Adipocyte (in vitro differentiated cells): ENCODE data around the gene TASP1.
A peak's percentile ranks its signal among the peaks of the same experiment; 100 is the strongest.
"Not testable (repeated sequence)": the region's sequence is repeated elsewhere in the genome, so short reads cannot be mapped to it uniquely, and the experiment has no call there.

Experiments used
- DNase-seq: peaks from one replicate; pipeline ENCODE4 v3.0.0-alpha.2; 2015; ENCODE audit warnings: low read depth
- H3K27me3 ChIP-seq: replicated peaks from 2 replicates; pipeline ENCODE4 v1.7.0; 2013; ENCODE audit warnings: mild to moderate bottlenecking, low read length, moderate library complexity; ENCODE audit not compliant: control insufficient read depth, insufficient read depth
- H3K36me3 ChIP-seq: 2 replicates; pipeline ENCODE4 v1.7.0; 2013; ENCODE audit warnings: low read length, mild to moderate bottlenecking, moderate library complexity; ENCODE audit not compliant: control insufficient read depth, insufficient read depth, severe bottlenecking
- H3K4me1 ChIP-seq: 2 replicates; pipeline ENCODE4 v1.7.0; 2013; ENCODE audit warnings: mild to moderate bottlenecking, low read length, moderate library complexity; ENCODE audit not compliant: control insufficient read depth, insufficient read depth
- H3K4me3 ChIP-seq: 2 replicates; pipeline ENCODE4 v1.7.0; 2013; ENCODE audit warnings: mild to moderate bottlenecking, low read length, moderate library complexity
- H3K9ac ChIP-seq: 2 replicates; pipeline ENCODE4 v1.7.0; 2013; ENCODE audit warnings: mild to moderate bottlenecking, low read length, moderate library complexity
- H3K9me3 ChIP-seq: 2 replicates; pipeline ENCODE4 v1.7.0; 2013; ENCODE audit warnings: mild to moderate bottlenecking, low read length, moderate library complexity; ENCODE audit not compliant: control insufficient read depth

The TASP1 gene

DNA sequence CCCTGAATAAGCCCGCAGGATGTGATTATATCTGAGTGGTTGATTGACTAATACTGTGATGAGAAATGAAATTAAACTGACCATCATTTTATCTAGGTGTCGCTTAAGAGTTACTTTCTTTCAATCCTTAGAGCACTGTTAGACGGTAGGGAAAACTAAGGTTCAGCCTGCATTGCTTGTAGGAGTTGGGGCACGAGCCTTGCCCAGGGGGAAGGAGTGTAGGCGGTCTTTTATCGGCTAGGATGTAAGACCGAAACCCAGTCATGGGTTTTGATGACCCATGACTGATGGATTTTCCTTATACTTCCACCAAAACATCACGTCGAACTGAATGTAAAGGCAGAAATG is 392 bp upstream of the TASP1 start:
- peaks cover 3% of the 10 kb centered on the region for H3K27me3 ChIP-seq
- no peaks in the 10 kb centered on the region for H3K36me3 ChIP-seq
- DNase-seq, result peak; percentile 13
- H3K9ac ChIP-seq, result peak overlapping the region; percentile 92
- no peaks in the 10 kb centered on the region for H3K9me3 ChIP-seq
- H3K4me1 ChIP-seq, result peaks cover 8% of the 10 kb centered on the region
- peak overlapping the region; percentile 91 for H3K4me3 ChIP-seq

GRCh38 chr20:13638162-13638495 is 603 bp downstream of the TASP1 start:
- Histone ChIP-seq H3K4me3 (peak overlapping the region; percentile 91), H3K4me1 (peaks cover 16% of the 10 kb centered on the region), H3K9ac (peak overlapping the region; percentile 92), H3K9me3 (no peaks in the 10 kb centered on the region), H3K27me3 (peaks cover 3% of the 10 kb centered on the region), H3K36me3 (no peaks in the 10 kb centered on the region)
- peak; percentile 59 for DNase-seq

GRCh38 chr20:13632431-13632830 is 6.3 kb downstream of the TASP1 start:
- DNase-seq, result no peak
- Histone ChIP-seq H3K27me3 (no peaks in the 10 kb centered on the region), H3K9me3 (no peaks in the 10 kb centered on the region), H3K4me1 (peaks cover 23% of the 10 kb centered on the region), H3K9ac (no peak overlapping the region), H3K4me3 (no peak overlapping the region), H3K36me3 (no peaks in the 10 kb centered on the region)

GRCh38 chr20:13627525-13627924 is 11.2 kb downstream of the TASP1 start:
- H3K9ac ChIP-seq, H3K27me3 ChIP-seq, H3K4me3 ChIP-seq, H3K9me3 ChIP-seq, H3K36me3 ChIP-seq: not testable (repeated sequence)
- peaks cover 16% of the 10 kb centered on the region for H3K4me1 ChIP-seq
- DNase-seq, result peak; percentile 34

DNA sequence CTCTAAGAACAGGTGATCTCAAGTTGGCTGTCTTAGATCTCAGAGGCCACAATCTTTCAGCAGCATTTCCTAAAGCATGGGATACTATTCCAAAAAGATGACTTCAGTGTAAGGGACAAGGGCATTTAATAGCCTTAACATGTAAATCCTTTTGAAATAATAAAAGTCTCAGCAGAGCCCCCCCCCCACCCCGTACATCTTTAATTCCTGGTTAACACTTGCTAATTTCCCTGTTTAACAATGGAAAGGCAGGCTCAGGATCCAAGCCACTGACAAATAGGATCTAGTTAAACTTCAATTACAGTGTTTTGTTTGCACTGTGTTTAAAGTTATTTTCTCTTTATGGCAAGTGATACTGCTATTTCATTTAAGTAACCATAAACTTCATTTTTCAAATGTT is 12.0 kb downstream of the TASP1 start:
- no peak overlapping the region for H3K4me3 ChIP-seq
- H3K27me3 ChIP-seq, result no peaks in the 10 kb centered on the region
- H3K36me3 ChIP-seq, result peaks cover 4% of the 10 kb centered on the region
- no peaks in the 10 kb centered on the region for H3K9me3 ChIP-seq
- H3K4me1 ChIP-seq, result peaks cover 11% of the 10 kb centered on the region
- no peak for DNase-seq
- no peak overlapping the region for H3K9ac ChIP-seq

- Histone ChIP-seq H3K4me1 (peaks cover 11% of the 10 kb centered on the region), H3K9me3 (no peaks in the 10 kb centered on the region), H3K9ac (no peak overlapping the region), H3K36me3 (peaks cover 4% of the 10 kb centered on the region), H3K4me3 (no peak overlapping the region), H3K27me3 (no peaks in the 10 kb centered on the region)
- DNase-seq, result no peak
Measured at GRCh38 chr20:13625304-13625979, 13.3 kb downstream of the TASP1 start.

- not testable (repeated sequence) for H3K4me3 ChIP-seq, H3K27me3 ChIP-seq, H3K9ac ChIP-seq, H3K9me3 ChIP-seq, H3K4me1 ChIP-seq
- H3K36me3 ChIP-seq, result peaks cover 11% of the 10 kb centered on the region
- DNase-seq, result peak; percentile 35
Measured at GRCh38 chr20:13619415-13619814, 19.3 kb downstream of the TASP1 start.

DNA sequence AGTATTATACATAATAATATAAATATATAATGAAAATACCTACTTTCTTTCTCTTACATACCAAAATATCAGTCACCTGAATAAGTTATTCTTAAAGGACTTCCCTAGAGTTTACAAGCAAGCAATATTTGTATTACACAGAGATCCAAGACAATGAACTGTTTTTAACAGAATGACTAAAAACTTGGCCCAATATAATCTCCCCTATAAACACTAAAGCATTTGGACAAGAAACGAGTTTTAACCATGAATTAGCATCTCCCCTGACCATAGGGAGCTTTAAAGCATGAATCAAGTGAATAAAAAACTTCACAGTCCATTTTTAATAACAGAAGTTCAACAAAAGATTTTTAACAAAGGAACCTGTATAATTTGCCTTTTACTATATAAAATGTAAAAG is 20.3 kb downstream of the TASP1 start:
- peaks cover 11% of the 10 kb centered on the region for H3K36me3 ChIP-seq
- DNase-seq, H3K27me3 ChIP-seq, H3K9ac ChIP-seq, H3K4me3 ChIP-seq, H3K9me3 ChIP-seq: not testable (repeated sequence)
- H3K4me1 ChIP-seq, result peaks cover 15% of the 10 kb centered on the region

- not testable (repeated sequence) for DNase-seq, H3K27me3 ChIP-seq, H3K4me3 ChIP-seq, H3K9me3 ChIP-seq, H3K9ac ChIP-seq
- peaks cover 10% of the 10 kb centered on the region for H3K36me3 ChIP-seq
- peaks cover 18% of the 10 kb centered on the region for H3K4me1 ChIP-seq
Measured at GRCh38 chr20:13617585-13617984, 21.1 kb downstream of the TASP1 start.

DNA sequence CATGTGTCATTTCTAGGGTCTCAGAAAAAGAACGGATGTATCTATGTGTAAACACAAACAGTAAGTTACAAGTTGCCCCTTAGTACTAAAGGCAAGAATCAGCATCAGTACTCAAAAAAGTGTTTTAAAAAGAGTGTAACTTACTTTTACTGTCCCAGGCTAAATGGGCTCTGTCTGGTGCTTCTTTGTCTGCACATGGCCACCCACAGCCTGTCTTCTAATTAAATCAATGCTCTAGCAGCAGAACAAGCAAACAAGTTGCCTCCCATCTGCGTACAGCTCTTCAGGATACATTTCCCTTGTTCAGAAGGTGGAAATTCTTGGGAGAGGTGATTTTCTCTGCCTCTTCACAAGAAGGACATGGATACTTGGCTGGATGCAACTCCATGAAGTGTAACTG is 22.0 kb downstream of the TASP1 start:
- H3K4me3 ChIP-seq, H3K36me3 ChIP-seq, DNase-seq, H3K27me3 ChIP-seq, H3K9me3 ChIP-seq, H3K9ac ChIP-seq: not testable (repeated sequence)
- peaks cover 22% of the 10 kb centered on the region for H3K4me1 ChIP-seq

GRCh38 chr20:13613917-13614316 is 24.8 kb downstream of the TASP1 start:
- no peak overlapping the region for H3K4me3 ChIP-seq
- no peak overlapping the region for H3K9ac ChIP-seq
- no peaks in the 10 kb centered on the region for H3K27me3 ChIP-seq
- peak; percentile 63 for DNase-seq
- peaks cover 7% of the 10 kb centered on the region for H3K36me3 ChIP-seq
- no peaks in the 10 kb centered on the region for H3K9me3 ChIP-seq
- H3K4me1 ChIP-seq, result peaks cover 32% of the 10 kb centered on the region

DNA sequence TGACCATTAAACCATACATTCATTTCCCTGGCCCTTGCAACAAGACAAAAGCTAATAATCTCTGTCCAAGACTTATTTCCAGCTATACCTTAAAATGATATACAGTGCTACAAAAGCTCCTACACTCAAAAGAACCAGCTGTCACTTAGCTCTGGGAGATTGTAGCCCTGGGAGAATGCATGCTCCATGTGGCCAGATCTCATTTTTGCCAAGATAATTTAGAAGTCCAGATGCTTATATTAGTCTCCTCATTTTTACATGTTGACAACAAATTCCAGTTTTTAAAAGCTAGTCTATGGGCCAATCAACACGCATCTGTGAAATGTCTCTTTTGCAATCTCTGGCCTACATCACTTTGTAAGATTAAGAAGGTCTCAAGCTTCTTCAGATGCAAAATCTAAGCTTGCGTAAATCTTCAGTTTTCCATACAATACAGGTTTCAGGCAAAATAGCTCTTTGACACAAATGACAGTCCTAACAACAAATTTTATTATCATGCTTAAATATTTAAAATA is 27.1 kb downstream of the TASP1 start:
- Histone ChIP-seq H3K36me3 (peaks cover 5% of the 10 kb centered on the region), H3K9me3 (no peaks in the 10 kb centered on the region), H3K4me3 (no peak overlapping the region), H3K9ac (no peak overlapping the region), H3K4me1 (peaks cover 40% of the 10 kb centered on the region), H3K27me3 (no peaks in the 10 kb centered on the region)
- DNase-seq, result no peak
